Measurements from ENCODE around the gene GNAZ. TPM values are rescaled to one million over a fixed set of nuclear protein-coding genes. Genes with fewer than 3 reads are reported as not detected.

Gene GNAZ
- total and polyA plus RNA-seq, 5 experiments from 2014 or later, result 0.30 to 0.68 (median 0.48) TPM; not detected in 2

DNA sequence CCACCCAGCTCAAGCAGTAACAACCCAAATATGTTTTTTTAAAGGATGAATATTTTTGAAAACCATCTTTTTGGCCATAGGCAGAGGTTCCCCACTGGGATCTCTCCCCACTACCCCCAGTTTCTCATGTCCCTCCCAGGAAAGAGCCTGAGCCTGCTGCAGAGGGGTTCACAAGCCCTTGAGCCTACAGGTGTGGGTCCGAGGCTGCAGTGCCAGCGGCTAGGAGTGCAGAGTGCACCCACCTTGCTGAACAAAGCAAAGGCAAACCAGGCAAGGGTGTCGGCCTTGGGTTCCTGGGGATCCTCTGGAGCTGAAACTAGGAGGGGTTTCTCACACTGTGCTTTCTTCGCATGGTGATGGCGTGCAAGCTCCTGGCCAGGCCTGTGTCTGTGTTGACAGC lies 35.0 kb downstream of the GNAZ start:
- H3K4me1 Mint-ChIP-seq, result peaks cover 0 to 2% (median 0%) of the 10 kb centered on the region in 4 donors
- peak overlapping the region in 2 of 10 donors; percentile 47 to 69 for H3K27ac Mint-ChIP-seq
- no peaks in the 10 kb centered on the region for H3K9me3 Mint-ChIP-seq
- no peak overlapping the region for H3K4me3 Mint-ChIP-seq
- POLR2A ChIA-PET, result no interaction called here
- no peak for DNase-seq
- no peak for ATAC-seq
- no peaks in the 10 kb centered on the region for H3K36me3 Mint-ChIP-seq
- no peaks in the 10 kb centered on the region for H3K27me3 Mint-ChIP-seq

DNA sequence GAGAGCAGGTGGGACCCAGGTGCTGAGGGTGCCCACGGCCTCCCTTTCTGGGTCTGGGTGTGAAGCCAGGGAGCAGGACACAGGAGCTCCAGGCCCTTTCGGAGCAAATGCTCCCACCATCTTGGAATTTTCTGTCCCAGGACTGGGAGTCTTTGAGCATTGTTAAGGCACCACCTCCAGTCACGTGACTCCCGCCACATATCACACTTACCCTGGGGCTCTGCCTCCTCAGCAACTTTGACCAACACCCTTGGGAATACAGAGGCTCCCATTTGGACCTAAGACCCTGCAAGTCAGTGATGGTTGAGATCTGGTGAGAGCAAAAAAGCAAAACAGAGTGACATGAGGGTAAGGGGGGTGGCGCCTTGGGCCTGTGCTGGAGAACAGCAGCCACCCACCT lies 35.6 kb downstream of the GNAZ start:
- no peaks in the 10 kb centered on the region for H3K9me3 Mint-ChIP-seq
- no peaks in the 10 kb centered on the region for H3K27me3 Mint-ChIP-seq
- no peaks in the 10 kb centered on the region for H3K36me3 Mint-ChIP-seq
- peaks cover 0 to 2% (median 0%) of the 10 kb centered on the region in 4 donors for H3K4me1 Mint-ChIP-seq
- peak overlapping the region in 1 of 10 donors; percentile 69 for H3K27ac Mint-ChIP-seq
- no peak for DNase-seq
- ATAC-seq, result no peak
- POLR2A ChIA-PET, result no interaction called here
- no peak overlapping the region for H3K4me3 Mint-ChIP-seq

DNA sequence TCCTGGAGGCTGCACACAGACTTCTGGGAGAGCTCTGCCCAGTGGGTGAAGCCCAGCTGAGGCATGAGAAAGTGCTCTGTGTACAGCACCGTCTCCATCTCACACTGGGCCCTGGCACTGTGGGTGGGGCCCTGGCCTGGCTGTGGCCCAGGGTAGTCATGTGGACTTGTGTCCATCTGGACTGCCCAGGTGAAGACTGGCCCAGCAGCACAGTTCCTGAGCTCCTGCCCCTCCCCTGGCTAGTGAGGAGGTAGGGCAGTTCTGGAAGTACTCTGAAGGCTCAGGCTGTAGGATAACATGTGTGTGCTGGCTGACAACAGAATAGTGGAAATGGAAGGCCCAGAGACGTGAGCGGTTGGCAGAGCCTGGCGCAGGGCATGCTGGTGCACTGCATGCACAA lies 36.0 kb downstream of the GNAZ start:
- Mint-ChIP-seq H3K27ac (peak overlapping the region in 2 of 10 donors; percentile 69 to 81), H3K27me3 (no peaks in the 10 kb centered on the region), H3K36me3 (no peaks in the 10 kb centered on the region), H3K9me3 (no peaks in the 10 kb centered on the region), H3K4me3 (no peak overlapping the region), H3K4me1 (peaks cover 0 to 2% (median 0%) of the 10 kb centered on the region in 4 donors)
- ATAC-seq (no peak), DNase-seq (no peak)
- POLR2A ChIA-PET, result no interaction called here

DNA sequence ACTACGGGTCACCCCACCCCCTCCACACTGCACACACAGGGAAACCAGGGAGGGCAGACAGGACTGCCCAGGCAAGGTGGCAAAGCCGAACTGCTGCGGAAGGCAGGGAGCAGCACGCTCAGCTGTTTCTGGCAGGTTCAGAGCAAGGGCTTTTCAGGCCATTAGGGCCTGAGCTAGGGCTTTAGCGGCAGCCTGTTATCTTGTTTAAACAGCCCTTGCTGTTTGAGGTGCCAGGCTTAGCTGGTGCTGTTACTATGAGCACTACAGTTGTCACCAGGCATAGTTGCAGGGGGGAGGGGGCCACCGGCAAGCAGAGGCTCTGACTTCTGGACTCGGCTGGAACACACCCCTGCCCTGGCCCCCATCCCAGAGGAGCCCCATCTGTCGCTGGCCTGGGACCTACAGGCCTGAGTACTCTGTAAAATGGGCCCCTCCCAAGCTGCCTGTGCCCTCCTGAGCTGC lies 36.6 kb downstream of the GNAZ start:
- no peak for ATAC-seq
- peaks cover 0 to 2% (median 0%) of the 10 kb centered on the region in 4 donors for H3K4me1 Mint-ChIP-seq
- H3K36me3 Mint-ChIP-seq, result no peaks in the 10 kb centered on the region
- POLR2A ChIA-PET, result interaction anchor here (0.5 kb wide), 1 partner anchor 32 kb away, joined by 3 read pairs; no protein-coding TSS in a partner anchor
- no peak overlapping the region for H3K4me3 Mint-ChIP-seq
- DNase-seq, result no peak
- no peaks in the 10 kb centered on the region for H3K9me3 Mint-ChIP-seq
- no peaks in the 10 kb centered on the region for H3K27me3 Mint-ChIP-seq
- no peak overlapping the region for H3K27ac Mint-ChIP-seq

DNA sequence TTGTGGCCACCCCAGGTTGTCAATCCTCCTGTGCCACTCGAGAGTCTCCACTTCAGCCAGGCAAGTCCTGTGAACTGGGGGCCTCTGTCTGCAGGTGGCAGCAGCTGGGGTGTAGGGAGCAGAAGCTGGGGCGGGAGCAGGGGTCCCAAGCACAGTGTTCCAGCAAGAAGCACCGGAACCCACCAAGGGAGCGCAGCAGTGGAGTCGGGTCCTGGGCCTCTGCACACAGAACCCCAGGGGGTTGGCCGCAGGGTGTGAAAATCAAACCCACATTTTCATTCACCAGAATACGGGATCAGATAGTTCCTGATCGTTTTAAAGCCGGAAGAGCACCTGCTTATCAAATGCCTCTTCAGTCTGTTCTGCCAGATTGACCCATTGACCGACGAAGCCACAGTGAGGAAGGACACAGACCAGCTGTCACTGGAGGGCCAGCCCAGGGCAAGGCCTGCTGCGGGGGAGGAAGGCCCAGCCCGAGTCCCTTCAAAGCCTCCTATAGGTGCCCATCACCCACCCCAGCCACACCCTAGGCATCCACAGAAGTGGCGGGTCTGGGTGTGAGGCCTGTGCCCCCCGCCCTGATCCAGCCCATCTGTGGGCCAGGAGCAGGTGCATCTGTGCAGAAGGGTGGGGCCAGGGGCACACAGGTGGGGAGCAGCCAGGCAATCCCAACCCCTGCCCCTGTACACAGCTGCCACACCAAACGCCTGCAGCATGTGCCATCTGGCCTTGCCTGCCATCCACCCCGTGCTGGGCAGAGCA lies 37.3 kb downstream of the GNAZ start:
- Mint-ChIP-seq H3K4me3 (no peak overlapping the region), H3K36me3 (no peaks in the 10 kb centered on the region), H3K4me1 (peaks cover 0 to 2% (median 0%) of the 10 kb centered on the region in 4 donors), H3K27me3 (no peaks in the 10 kb centered on the region), H3K9me3 (no peaks in the 10 kb centered on the region), H3K27ac (no peak overlapping the region)
- POLR2A ChIA-PET, result interaction anchor here (0.5 kb wide), 1 partner anchor 31 kb away, joined by 3 read pairs; no protein-coding TSS in a partner anchor
- ATAC-seq (no peak), DNase-seq (no peak)

DNA sequence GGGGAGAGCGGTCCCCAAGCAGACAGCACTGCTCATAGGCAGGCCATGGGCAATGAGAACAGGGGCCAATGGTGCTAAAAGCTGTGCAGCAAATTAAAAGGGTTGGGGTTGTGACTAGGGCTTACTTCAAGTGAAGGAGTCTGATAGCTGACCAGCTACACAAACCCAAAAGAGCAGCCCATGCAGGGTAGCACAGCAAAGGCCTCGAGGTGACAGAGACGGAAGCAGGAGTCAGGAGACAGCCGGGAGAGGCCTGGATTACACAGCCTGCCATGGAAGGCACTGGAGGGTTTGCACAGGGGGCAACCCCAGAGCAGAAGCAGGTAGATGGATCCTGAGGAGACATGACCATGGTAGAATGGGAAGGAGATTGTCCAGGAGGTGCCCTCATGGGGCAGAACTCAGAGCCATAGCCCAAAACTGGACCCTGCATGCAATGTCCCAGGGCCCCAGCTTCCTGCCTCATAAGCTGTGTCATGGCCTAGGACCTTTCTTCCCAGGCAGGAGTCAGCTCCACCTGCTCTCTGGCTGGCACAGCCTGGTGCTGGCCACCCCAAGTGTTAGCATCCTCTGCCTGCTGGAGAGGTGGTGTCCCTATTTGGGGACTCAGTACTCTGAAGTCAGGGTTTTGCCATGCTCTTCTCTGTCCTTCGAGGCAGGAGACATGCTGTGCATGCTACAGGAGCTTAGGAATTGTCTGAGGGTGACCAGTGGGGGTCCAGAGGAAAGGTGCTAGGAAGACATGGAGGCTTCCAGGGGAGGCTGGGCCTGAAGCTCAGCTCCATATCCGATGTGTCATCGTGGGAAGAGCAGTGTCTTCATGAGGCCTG lies 38.1 kb downstream of the GNAZ start:
- Mint-ChIP-seq H3K27ac (no peak overlapping the region), H3K36me3 (no peaks in the 10 kb centered on the region), H3K4me3 (no peak overlapping the region), H3K9me3 (no peaks in the 10 kb centered on the region), H3K27me3 (no peaks in the 10 kb centered on the region), H3K4me1 (peaks cover 0 to 2% (median 0%) of the 10 kb centered on the region in 4 donors)
- POLR2A ChIA-PET, result interaction anchor here (1.1 kb wide), 1 partner anchor 11 kb away, joined by 4 read pairs; no protein-coding TSS in a partner anchor
- no peak for ATAC-seq
- no peak for DNase-seq

DNA sequence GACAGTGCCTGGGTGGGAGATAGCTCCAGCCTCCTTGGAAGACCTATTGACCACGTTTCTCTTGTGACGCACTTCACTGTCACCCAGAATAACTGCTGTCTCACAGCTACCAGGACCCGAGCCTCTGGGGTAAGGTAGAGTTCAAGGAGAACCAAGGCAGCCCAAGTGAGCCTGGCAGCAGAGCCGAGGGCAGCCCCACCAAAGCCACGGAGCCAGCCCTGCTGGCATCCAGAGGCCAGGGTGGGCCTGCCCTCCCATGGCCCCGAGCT lies 38.7 kb downstream of the GNAZ start:
- Mint-ChIP-seq H3K4me1 (peaks cover 0 to 2% (median 0%) of the 10 kb centered on the region in 4 donors), H3K36me3 (no peaks in the 10 kb centered on the region), H3K27ac (peak overlapping the region in 1 of 10 donors; percentile 40), H3K4me3 (no peak overlapping the region), H3K9me3 (no peaks in the 10 kb centered on the region), H3K27me3 (no peaks in the 10 kb centered on the region)
- POLR2A ChIA-PET, result interaction anchor here (1.1 kb wide), 1 partner anchor 11 kb away, joined by 4 read pairs; no protein-coding TSS in a partner anchor
- ATAC-seq, result no peak
- no peak for DNase-seq

DNA sequence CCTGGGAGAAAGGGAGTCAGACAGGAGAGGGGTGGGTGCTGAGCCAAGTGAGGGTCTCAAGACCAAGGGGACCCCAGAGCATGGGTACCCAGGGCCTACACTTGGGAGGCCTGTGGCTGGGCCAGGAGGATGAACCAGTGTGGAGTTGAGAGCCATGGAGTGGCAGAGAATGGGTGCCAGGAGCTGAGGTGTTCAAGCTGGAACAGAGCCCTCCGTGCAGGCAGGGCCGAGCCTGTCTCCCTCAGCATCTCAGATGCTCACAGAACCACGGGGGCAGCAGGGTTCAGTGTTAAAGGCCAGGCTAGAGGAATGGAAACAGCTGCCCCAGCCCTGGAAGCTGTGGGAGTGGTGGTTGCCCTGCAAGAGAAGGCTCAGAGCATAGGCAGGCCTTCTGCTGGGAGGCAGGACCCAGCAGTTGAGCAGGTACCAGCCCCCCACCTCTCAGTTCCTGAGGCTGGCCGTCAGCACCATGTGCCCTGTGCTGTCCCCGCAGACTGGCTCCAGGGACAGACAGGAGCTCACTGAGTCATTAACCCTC lies 39.2 kb downstream of the GNAZ start:
- peaks cover 0 to 2% (median 0%) of the 10 kb centered on the region in 4 donors for H3K4me1 Mint-ChIP-seq
- H3K27ac Mint-ChIP-seq, result peak overlapping the region in 1 of 10 donors; percentile 40
- POLR2A ChIA-PET, result interaction anchor here (1.1 kb wide), 1 partner anchor 10 kb away, joined by 4 read pairs; no protein-coding TSS in a partner anchor
- H3K36me3 Mint-ChIP-seq, result no peaks in the 10 kb centered on the region
- ATAC-seq (no peak), DNase-seq (no peak)
- no peak overlapping the region for H3K4me3 Mint-ChIP-seq
- H3K9me3 Mint-ChIP-seq, result no peaks in the 10 kb centered on the region
- no peaks in the 10 kb centered on the region for H3K27me3 Mint-ChIP-seq

DNA sequence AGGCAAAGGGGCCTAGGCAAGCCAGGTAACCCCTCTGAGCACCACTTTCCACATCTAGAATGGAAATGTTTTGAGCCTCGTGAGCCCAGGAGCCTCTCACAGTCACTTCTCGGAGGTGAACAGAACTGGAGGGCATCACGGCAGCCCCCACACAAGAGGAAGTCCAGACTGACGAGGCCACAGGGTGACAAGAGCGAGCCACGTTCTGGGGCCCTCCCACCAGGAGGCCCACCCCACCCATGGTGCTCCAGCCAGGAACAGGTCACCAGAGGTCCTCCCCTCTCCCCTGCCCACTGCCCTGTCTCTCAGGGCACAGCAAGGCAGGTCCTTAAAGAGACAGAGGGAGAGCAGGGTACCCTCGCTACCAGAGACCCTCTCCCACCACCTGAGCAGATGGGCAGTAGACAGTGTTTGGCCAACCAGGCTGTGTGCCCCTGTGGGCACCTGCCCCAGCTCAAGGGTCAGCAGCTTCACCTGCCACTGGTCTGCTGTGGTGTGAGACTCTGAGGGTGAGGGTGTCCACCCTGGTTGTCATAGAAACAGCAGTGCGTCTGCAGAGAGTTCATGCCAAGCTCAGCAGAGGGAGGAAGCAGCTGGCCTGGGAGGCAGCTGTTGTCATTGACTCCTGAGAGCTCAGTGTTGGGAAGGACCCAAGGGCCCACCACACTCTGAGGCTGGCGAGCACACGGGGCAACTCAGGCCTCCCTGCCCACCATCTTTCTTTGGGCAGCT lies 40.0 kb downstream of the GNAZ start:
- Mint-ChIP-seq H3K27me3 (no peaks in the 10 kb centered on the region), H3K4me1 (peaks cover 0 to 2% (median 0%) of the 10 kb centered on the region in 4 donors), H3K27ac (peak overlapping the region in 1 of 10 donors; percentile 22), H3K36me3 (no peaks in the 10 kb centered on the region), H3K4me3 (no peak overlapping the region), H3K9me3 (no peaks in the 10 kb centered on the region)
- ATAC-seq, result no peak
- no peak for DNase-seq
- POLR2A ChIA-PET, result no interaction called here

DNA sequence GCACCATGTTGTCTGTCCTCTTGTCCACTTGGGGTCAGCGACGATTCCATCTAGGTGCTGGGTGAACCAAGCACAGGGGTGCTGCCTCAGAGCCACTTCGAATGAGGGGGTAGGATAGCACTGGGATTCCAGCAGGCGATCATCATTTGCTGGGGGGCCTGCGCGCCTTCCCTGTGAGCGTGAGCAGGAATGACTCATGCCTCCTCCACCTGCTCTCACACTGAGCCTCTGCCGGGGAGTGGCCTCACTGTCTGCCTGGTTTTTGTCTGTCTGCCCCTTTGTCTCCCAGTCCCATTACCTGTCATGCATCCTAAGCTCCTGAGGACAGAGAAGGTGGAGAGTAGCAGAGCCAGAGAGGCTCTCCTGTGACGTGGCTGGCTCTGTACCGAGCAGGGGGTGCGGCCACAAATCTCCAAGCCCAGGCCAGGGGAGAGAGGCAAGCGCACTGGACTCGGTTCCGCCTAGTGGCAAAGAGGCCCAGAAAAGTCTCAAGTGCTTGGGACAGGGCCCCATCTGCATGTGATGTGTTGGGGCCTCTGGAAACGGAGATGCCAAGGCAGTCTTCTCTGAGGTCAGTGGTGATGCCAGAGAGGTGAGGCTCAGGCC lies 40.7 kb downstream of the GNAZ start:
- POLR2A ChIA-PET, result no interaction called here
- Mint-ChIP-seq H3K4me1 (peaks cover 0 to 2% (median under 1%) of the 10 kb centered on the region in 4 donors), H3K27ac (peak overlapping the region in 2 of 10 donors; percentile 22 to 52), H3K36me3 (no peaks in the 10 kb centered on the region), H3K27me3 (no peaks in the 10 kb centered on the region), H3K4me3 (no peak overlapping the region), H3K9me3 (peaks cover 0 to under 1% (median 0%) of the 10 kb centered on the region in 9 donors)
- no peak for ATAC-seq
- no peak for DNase-seq

DNA sequence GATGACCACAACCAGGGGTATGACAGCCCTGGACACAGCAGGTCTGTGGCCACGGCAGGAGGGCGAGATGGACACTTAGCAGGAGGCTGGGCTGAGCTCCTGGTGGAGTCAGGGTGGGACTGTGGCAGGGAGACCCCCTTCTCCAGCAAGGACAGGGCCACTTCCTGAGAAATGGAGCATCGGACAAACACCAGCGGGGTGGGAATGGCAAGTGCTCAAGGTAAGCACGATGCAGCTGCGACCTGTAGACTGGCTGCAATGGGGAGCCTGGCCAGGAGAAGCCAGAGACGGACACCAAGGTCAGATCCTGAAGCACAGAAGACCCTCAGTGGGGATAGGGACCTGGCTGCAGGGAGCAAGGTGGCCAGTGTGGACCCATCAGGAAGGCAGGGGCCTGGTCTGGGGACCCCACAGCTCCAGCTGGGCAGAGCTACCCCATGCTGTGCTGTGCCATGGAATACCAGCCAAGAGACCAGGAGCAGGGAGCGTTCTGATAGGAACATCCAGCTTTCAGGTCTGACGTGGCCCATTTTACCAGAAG lies 42.2 kb downstream of the GNAZ start:
- ATAC-seq (no peak), DNase-seq (no peak)
- H3K27me3 Mint-ChIP-seq, result no peaks in the 10 kb centered on the region
- H3K9me3 Mint-ChIP-seq, result peaks cover 0 to 2% (median 0%) of the 10 kb centered on the region in 9 donors
- no peak overlapping the region for H3K4me3 Mint-ChIP-seq
- H3K36me3 Mint-ChIP-seq, result no peaks in the 10 kb centered on the region
- POLR2A ChIA-PET, result interaction anchor here (0.5 kb wide), 1 partner anchor 28 kb away, joined by 6 read pairs; no protein-coding TSS in a partner anchor
- peaks cover 0 to 2% (median under 1%) of the 10 kb centered on the region in 4 donors for H3K4me1 Mint-ChIP-seq
- H3K27ac Mint-ChIP-seq, result no peak overlapping the region
